DOHH2 (cell line): ENCODE data around the gene INHBC.

Experiments used
- CTCF ChIP-seq: fragments of 200-600 bp; sonication (generic); IDR thresholded peaks from one replicate; pipeline ENCODE4 v1.5.1; 2014; ENCODE audit warnings: antibody characterized with exemption, mild to moderate bottlenecking, low read depth, low read length; ENCODE audit not compliant: poor library complexity, severe bottlenecking
- EZH2phosphoT487 ChIP-seq: fragments of 200-600 bp; sonication (generic); IDR thresholded peaks from 2 replicates; pipeline ENCODE4 v1.6.1; 2017; ENCODE audit warnings: borderline replicate concordance, mild to moderate bottlenecking, antibody characterized with exemption, low read length, moderate library complexity, mixed read lengths

- TF ChIP-seq CTCF = no peak
- no peak for TF ChIP-seq EZH2phosphoT487
Observed at GRCh38 chr12:57472391-57472790, 37.8 kb downstream of the INHBC start.
